Trophoblast cell (in vitro differentiated cells and primary cell): ENCODE data around the gene WDFY3.

ENCODE experiments used
- DNase-seq, 2 donors: peaks; one replicate each; pipeline ENCODE4 v3.0.0-alpha.2; 2016
- H2AFZ ChIP-seq: 2 replicates; pipeline ENCODE4 v1.6.1; 2013; ENCODE audit warnings: low read length, moderate library complexity, mild to moderate bottlenecking; ENCODE audit not compliant: insufficient read depth, poor library complexity
- H2AK5ac ChIP-seq: 2 replicates; pipeline ENCODE4 v1.6.1; 2013; ENCODE audit warnings: mild to moderate bottlenecking, low read length
- H2BK120ac ChIP-seq: 2 replicates; pipeline ENCODE4 v1.6.1; 2013; ENCODE audit warnings: low read length, mild to moderate bottlenecking, moderate library complexity; ENCODE audit not compliant: insufficient read depth, poor library complexity
- H2BK12ac ChIP-seq: 2 replicates; pipeline ENCODE4 v1.6.1; 2013; ENCODE audit warnings: mild to moderate bottlenecking, low read length, moderate library complexity
- H2BK5ac ChIP-seq: 2 replicates; pipeline ENCODE4 v1.6.1; 2013; ENCODE audit warnings: low read length, low read depth, moderate library complexity, mild to moderate bottlenecking; ENCODE audit not compliant: poor library complexity
- H3K14ac ChIP-seq: 2 replicates; pipeline ENCODE4 v1.6.1; 2013; ENCODE audit warnings: mild to moderate bottlenecking, low read length
- H3K18ac ChIP-seq: 2 replicates; pipeline ENCODE4 v1.6.1; 2013; ENCODE audit warnings: mild to moderate bottlenecking, low read length
- H3K23ac ChIP-seq: 2 replicates; pipeline ENCODE4 v1.6.1; 2013; ENCODE audit warnings: low read length
- H3K27ac ChIP-seq: 2 replicates; pipeline ENCODE4 v1.5.1; 2013; ENCODE audit warnings: low read depth, mild to moderate bottlenecking, inconsistent platforms, low read length, moderate library complexity
- H3K27me3 ChIP-seq: 2 replicates; pipeline ENCODE4 v1.6.1; 2013; ENCODE audit warnings: inconsistent platforms, mild to moderate bottlenecking, low read length, moderate library complexity; ENCODE audit not compliant: insufficient read depth
- H3K36me3 ChIP-seq, 2 experiments: 1 replicate in 1 of 2; 2 replicates in 1 of 2; pipeline ENCODE4 v1.6.1; 2013; ENCODE audit warnings: low read length in 2 of 2, mild to moderate bottlenecking in 2 of 2, moderate library complexity in 1 of 2; ENCODE audit not compliant: insufficient read depth in 2 of 2, control insufficient read depth in 1 of 2
- H3K4ac ChIP-seq: 2 replicates; pipeline ENCODE4 v1.6.1; 2013; ENCODE audit warnings: low read depth, mild to moderate bottlenecking, low read length, moderate library complexity
- H3K4me1 ChIP-seq, 2 experiments: 1 replicate in 1 of 2; 2 replicates in 1 of 2; pipeline ENCODE4 v1.6.1; 2013; ENCODE audit warnings: low read length in 2 of 2, mild to moderate bottlenecking in 2 of 2, moderate library complexity in 1 of 2; ENCODE audit not compliant: insufficient read depth in 2 of 2, control insufficient read depth in 1 of 2
- H3K4me2 ChIP-seq: 2 replicates; pipeline ENCODE4 v1.6.1; 2013; ENCODE audit warnings: inconsistent platforms, mild to moderate bottlenecking, low read length, moderate library complexity
- H3K4me3 ChIP-seq: 2 replicates; pipeline ENCODE4 v1.5.1; 2013; ENCODE audit warnings: mild to moderate bottlenecking, low read depth, low read length, inconsistent platforms
- H3K79me1 ChIP-seq: one replicate; pipeline ENCODE4 v1.6.1; 2013; ENCODE audit warnings: low read length
- H3K79me2 ChIP-seq: 2 replicates; pipeline ENCODE4 v1.6.1; 2013; ENCODE audit warnings: low read length, mild to moderate bottlenecking; ENCODE audit not compliant: control insufficient read depth, insufficient read depth, poor library complexity
- H3K9ac ChIP-seq: 2 replicates; pipeline ENCODE4 v1.6.1; 2013; ENCODE audit warnings: mild to moderate bottlenecking, low read length
- H3K9me3 ChIP-seq: 2 replicates; pipeline ENCODE4 v1.6.1; 2013; ENCODE audit warnings: low read depth, mild to moderate bottlenecking, control low read depth, inconsistent platforms, low read length; ENCODE audit not compliant: insufficient read depth
- H4K12ac ChIP-seq: 2 replicates; pipeline ENCODE4 v1.6.1; 2013; ENCODE audit warnings: low read depth, mild to moderate bottlenecking, low read length, moderate library complexity
- H4K8ac ChIP-seq: 2 replicates; pipeline ENCODE4 v1.6.1; 2013; ENCODE audit warnings: low read depth, mild to moderate bottlenecking, low read length, moderate library complexity
- H4K91ac ChIP-seq: one replicate; pipeline ENCODE4 v1.6.1; 2013; ENCODE audit warnings: low read depth, mild to moderate bottlenecking, low read length, moderate library complexity
- WGBS: extraction: QIAGEN DNeasy Blood & Tissue Kit; methylation state at CpG from one replicate; pipeline ENCODE4 v1.1.7; 2013; ENCODE audit warnings: missing lambda C conversion rate; ENCODE audit not compliant: insufficient read length, insufficient coverage; ENCODE audit errors: extremely low coverage; 5-methylcytosine and 5-hydroxymethylcytosine counted together

Gene WDFY3

GRCh38 chr4:84652478-84652877 is 314.0 kb downstream of the WDFY3 start:
- H2BK12ac ChIP-seq: no peak overlapping the region
- no peak overlapping the region for H3K18ac ChIP-seq
- no peak overlapping the region for H4K8ac ChIP-seq
- no peak overlapping the region for H4K91ac ChIP-seq
- no peak overlapping the region for H3K14ac ChIP-seq
- no peak overlapping the region for H2BK120ac ChIP-seq
- H3K36me3 ChIP-seq: peaks cover 4% of the 10 kb centered on the region in 2 experiments
- H3K9me3 ChIP-seq: peaks cover 2% of the 10 kb centered on the region
- H3K4me2 ChIP-seq: no peak overlapping the region
- no peak for DNase-seq
- WGBS: no CpG with 5 or more reads among the region's 4 CpGs
- no peak overlapping the region for H4K12ac ChIP-seq
- H2AFZ ChIP-seq: no peak overlapping the region
- no peak overlapping the region for H3K27ac ChIP-seq
- no peak overlapping the region for H3K4me3 ChIP-seq
- H3K79me2 ChIP-seq: no peaks in the 10 kb centered on the region
- no peaks in the 10 kb centered on the region for H3K79me1 ChIP-seq
- H2AK5ac ChIP-seq: no peak overlapping the region
- H3K27me3 ChIP-seq: no peaks in the 10 kb centered on the region
- H3K4ac ChIP-seq: no peak overlapping the region
- H3K4me1 ChIP-seq: peaks cover 5 to 8% of the 10 kb centered on the region in 2 experiments
- H2BK5ac ChIP-seq: no peak overlapping the region
- no peak overlapping the region for H3K23ac ChIP-seq
- no peak overlapping the region for H3K9ac ChIP-seq

GRCh38 chr4:84651499-84651898 is 315.0 kb downstream of the WDFY3 start:
- Histone ChIP-seq H3K4me3 (no peak overlapping the region), H4K8ac (no peak overlapping the region), H2BK5ac (no peak overlapping the region), H3K14ac (no peak overlapping the region), H3K18ac (no peak overlapping the region), H3K23ac (no peak overlapping the region), H2AFZ (no peak overlapping the region), H3K4me1 (peaks cover 5 to 8% of the 10 kb centered on the region in 2 experiments), H3K4ac (no peak overlapping the region), H2BK12ac (no peak overlapping the region), H2BK120ac (no peak overlapping the region), H3K27ac (no peak overlapping the region), H4K91ac (no peak overlapping the region), H4K12ac (no peak overlapping the region), H3K27me3 (no peaks in the 10 kb centered on the region), H3K36me3 (peaks cover 4% of the 10 kb centered on the region in 2 experiments), H3K9me3 (peaks cover 2% of the 10 kb centered on the region), H3K79me1 (no peaks in the 10 kb centered on the region), H3K79me2 (no peaks in the 10 kb centered on the region), H3K9ac (no peak overlapping the region), H2AK5ac (no peak overlapping the region), H3K4me2 (no peak overlapping the region)
- no CpG with 5 or more reads among the region's 1 CpG for WGBS
- DNase-seq: no peak

- Histone ChIP-seq H3K27ac (no peak overlapping the region), H3K4me1 (peaks cover 5 to 8% of the 10 kb centered on the region in 2 experiments), H3K9ac (no peak overlapping the region), H2BK120ac (no peak overlapping the region), H2AK5ac (no peak overlapping the region), H3K79me1 (no peaks in the 10 kb centered on the region), H2AFZ (no peak overlapping the region), H3K4ac (no peak overlapping the region), H4K8ac (no peak overlapping the region), H4K12ac (no peak overlapping the region), H4K91ac (no peak overlapping the region), H2BK12ac (no peak overlapping the region), H3K36me3 (peaks cover 4 to 5% of the 10 kb centered on the region in 2 experiments), H3K9me3 (peaks cover 2% of the 10 kb centered on the region), H3K79me2 (no peaks in the 10 kb centered on the region), H3K4me2 (no peak overlapping the region), H3K27me3 (no peaks in the 10 kb centered on the region), H2BK5ac (no peak overlapping the region), H3K23ac (no peak overlapping the region), H3K14ac (no peak overlapping the region), H3K18ac (no peak overlapping the region), H3K4me3 (no peak overlapping the region)
- no CpG with 5 or more reads among the region's 10 CpGs for WGBS
- no peak for DNase-seq
Observed at GRCh38 chr4:84648863-84649647, 317.4 kb downstream of the WDFY3 start.

GRCh38 chr4:84648178-84648577 is 318.3 kb downstream of the WDFY3 start:
- H2AFZ ChIP-seq: no peak overlapping the region
- no peak overlapping the region for H4K12ac ChIP-seq
- no peaks in the 10 kb centered on the region for H3K27me3 ChIP-seq
- H3K4me1 ChIP-seq: peaks cover 5 to 8% of the 10 kb centered on the region in 2 experiments
- WGBS: no CpG with 5 or more reads among the region's 1 CpG
- peaks cover 2% of the 10 kb centered on the region for H3K9me3 ChIP-seq
- H3K9ac ChIP-seq: no peak overlapping the region
- no peak overlapping the region for H3K27ac ChIP-seq
- no peak for DNase-seq
- no peak overlapping the region for H3K4ac ChIP-seq
- H3K23ac ChIP-seq: no peak overlapping the region
- H2BK12ac ChIP-seq: no peak overlapping the region
- no peak overlapping the region for H3K4me3 ChIP-seq
- H3K4me2 ChIP-seq: no peak overlapping the region
- H4K8ac ChIP-seq: no peak overlapping the region
- H3K14ac ChIP-seq: no peak overlapping the region
- no peaks in the 10 kb centered on the region for H3K79me1 ChIP-seq
- peaks cover 4 to 10% of the 10 kb centered on the region in 2 experiments for H3K36me3 ChIP-seq
- no peak overlapping the region for H3K18ac ChIP-seq
- H4K91ac ChIP-seq: no peak overlapping the region
- H2BK5ac ChIP-seq: no peak overlapping the region
- H2BK120ac ChIP-seq: no peak overlapping the region
- H2AK5ac ChIP-seq: no peak overlapping the region
- H3K79me2 ChIP-seq: no peaks in the 10 kb centered on the region
